ENCODE results near the gene NAPA.

The NAPA gene

DNA sequence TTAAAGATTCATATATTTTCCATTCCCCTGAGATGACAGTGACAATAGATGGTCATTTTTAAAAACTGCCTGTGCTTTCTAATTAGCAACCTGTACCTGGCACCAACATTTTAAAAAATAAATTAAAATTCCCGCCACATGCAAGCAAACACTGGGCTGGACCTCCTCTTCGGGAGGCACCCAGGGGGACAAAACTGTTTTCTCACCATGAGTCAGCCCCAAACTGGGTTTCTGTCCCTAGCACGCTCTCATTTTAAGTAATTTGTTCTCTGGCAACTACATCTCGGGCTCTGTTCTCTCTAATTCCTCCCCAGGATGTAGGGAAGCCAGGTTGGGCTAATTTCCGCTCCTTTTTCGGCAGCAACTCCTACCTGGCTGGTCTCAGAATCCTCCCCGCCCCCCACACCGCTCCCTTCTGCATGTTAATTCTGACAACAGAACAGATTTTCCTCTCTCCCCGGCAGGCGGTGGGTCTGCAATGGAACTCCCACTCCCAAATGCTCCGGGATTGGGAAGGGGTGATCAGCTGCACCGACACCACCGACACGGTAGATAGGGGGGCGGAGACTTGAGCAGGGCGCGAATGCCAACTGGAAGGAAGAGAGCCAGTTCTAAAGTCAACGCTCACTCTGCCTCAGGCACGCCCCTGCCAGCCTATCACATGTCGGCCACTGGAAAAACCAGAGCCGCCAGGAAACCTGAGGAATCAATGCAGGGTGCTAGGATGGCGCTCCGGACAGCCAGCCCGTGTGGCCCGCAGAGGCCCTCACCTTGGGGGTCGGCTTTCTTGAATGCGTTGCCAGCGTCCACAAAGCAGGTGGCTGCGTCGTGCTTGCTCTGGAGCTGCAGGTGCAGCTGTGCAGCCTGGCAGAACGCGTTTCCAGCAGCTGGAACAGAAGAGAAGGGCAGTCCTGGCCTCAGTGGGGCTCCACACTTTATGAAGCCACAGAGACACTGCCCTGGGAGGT is 14.7 kb downstream of the NAPA start:
- Histone ChIP-seq H3K27me3 (replicated peaks) (no peaks in the 10 kb centered on the region), H3K4me3 (ENCODE audit: low read depth, low read length) (no peak overlapping the region), H3K36me3 (replicated peaks) (peaks cover 51% of the 10 kb centered on the region), H3K27ac (no peak overlapping the region)
- TF ChIP-seq, protein P1, sequence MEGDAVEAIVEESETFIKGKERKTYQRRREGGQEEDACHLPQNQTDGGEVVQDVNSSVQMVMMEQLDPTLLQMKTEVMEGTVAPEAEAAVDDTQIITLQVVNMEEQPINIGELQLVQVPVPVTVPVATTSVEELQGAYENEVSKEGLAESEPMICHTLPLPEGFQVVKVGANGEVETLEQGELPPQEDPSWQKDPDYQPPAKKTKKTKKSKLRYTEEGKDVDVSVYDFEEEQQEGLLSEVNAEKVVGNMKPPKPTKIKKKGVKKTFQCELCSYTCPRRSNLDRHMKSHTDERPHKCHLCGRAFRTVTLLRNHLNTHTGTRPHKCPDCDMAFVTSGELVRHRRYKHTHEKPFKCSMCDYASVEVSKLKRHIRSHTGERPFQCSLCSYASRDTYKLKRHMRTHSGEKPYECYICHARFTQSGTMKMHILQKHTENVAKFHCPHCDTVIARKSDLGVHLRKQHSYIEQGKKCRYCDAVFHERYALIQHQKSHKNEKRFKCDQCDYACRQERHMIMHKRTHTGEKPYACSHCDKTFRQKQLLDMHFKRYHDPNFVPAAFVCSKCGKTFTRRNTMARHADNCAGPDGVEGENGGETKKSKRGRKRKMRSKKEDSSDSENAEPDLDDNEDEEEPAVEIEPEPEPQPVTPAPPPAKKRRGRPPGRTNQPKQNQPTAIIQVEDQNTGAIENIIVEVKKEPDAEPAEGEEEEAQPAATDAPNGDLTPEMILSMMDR (IDR thresholded peaks at IDR 0.05; ENCODE audit: low read depth, low read length, missing control alignments): no peak
- DNase-seq: no peak
- in situ Hi-C loops (cut with HindIII; ENCODE audit: low pct_ligation_motif_present, low sequenced_read_pairs): no loop called here

DNA sequence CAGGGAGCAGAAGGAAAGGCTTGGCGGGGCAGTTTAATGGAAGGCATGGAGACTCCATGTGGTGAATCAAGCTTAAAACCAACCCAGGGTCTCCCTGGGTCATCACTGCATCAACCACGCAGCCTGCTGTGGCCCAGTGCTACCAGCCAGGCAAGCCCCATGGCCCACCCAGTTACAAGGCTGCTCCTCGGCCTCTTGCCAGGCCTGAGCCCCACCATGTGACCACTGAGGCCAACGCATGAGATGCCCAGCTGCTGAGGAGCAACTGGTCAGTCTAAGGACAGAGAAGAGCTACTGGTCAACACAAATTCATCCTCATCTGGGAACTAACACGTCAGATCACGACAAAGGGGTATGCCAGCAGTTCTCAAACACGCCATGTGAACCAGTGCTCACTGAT is 15.5 kb downstream of the NAPA start:
- H3K36me3 ChIP-seq (replicated peaks): peaks cover 51% of the 10 kb centered on the region
- no peak for DNase-seq
- H3K27ac ChIP-seq: no peak overlapping the region
- no peaks in the 10 kb centered on the region for H3K27me3 ChIP-seq (replicated peaks)
- in situ Hi-C loops (cut with HindIII; ENCODE audit: low pct_ligation_motif_present, low sequenced_read_pairs): no loop called here
- no peak overlapping the region for H3K4me3 ChIP-seq (ENCODE audit: low read depth, low read length)
- TF ChIP-seq, protein P1 (IDR thresholded peaks at IDR 0.05; ENCODE audit: low read depth, low read length, missing control alignments): no peak

DNA sequence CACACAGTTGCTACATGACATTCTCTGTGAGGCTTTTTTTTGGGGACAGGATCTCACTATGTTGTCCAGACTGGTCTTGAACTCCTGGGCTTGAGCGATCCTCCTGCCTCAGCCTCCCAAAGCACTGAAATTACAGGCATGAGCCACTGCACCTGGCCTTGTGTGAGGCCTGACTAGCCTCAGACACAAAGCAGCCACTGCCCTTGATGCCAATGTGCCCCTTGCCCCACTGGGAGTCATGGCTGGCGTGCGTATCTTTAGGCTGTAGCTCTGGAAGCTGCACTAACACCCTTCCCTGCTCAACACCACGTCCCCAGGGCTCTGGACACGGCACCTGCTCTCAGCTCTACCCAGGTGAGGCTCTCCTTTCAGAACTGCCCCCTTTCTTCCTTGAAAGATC is 16.3 kb downstream of the NAPA start:
- no peak overlapping the region for H3K4me3 ChIP-seq (ENCODE audit: low read depth, low read length)
- H3K27ac ChIP-seq: no peak overlapping the region
- DNase-seq: no peak
- H3K36me3 ChIP-seq (replicated peaks): peaks cover 51% of the 10 kb centered on the region
- H3K27me3 ChIP-seq (replicated peaks): no peaks in the 10 kb centered on the region
- TF ChIP-seq, protein P1 (IDR thresholded peaks at IDR 0.05; ENCODE audit: low read depth, low read length, missing control alignments): no peak
- in situ Hi-C loops (cut with HindIII; ENCODE audit: low pct_ligation_motif_present, low sequenced_read_pairs): no loop called here

DNA sequence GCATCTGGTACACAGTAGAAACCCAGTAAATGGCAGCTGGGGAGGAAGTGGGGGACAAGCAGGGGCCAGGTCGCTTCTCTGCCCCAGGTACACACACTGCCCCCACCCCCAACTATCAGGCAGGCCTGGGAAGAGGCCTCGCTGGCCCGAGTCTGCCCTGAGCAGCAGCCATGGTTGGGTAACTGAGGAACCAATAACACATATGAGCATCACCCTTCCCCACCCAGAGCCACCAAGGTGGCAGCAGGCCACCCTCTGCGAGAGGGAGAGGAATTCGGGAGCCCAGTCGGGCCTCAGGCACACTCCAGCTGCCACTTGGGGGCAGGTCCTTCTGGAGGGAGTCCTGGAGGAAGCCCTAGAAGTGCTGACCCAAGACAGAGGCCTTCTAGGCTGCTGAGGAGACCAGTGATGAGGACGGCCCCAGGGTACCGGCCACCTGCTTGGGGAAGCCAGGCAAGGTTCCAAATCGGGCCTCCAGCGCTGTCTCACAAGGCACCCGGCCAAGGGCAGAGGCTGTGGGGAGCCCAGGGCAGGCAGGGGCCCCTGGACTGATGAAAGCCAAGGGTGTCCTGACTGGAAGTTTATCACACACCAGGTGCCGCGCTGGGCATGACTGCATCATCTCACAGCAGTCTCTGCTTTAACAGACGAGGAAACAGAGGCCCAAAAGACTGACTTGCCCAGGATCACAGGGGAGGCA is 16.9 kb downstream of the NAPA start:
- in situ Hi-C loops (cut with HindIII; ENCODE audit: low pct_ligation_motif_present, low sequenced_read_pairs): no loop called here
- Histone ChIP-seq H3K36me3 (replicated peaks) (peaks cover 53% of the 10 kb centered on the region), H3K27ac (no peak overlapping the region), H3K27me3 (replicated peaks) (no peaks in the 10 kb centered on the region), H3K4me3 (ENCODE audit: low read depth, low read length) (no peak overlapping the region)
- DNase-seq: no peak
- TF ChIP-seq, protein P1 (IDR thresholded peaks at IDR 0.05; ENCODE audit: low read depth, low read length, missing control alignments): no peak

DNA sequence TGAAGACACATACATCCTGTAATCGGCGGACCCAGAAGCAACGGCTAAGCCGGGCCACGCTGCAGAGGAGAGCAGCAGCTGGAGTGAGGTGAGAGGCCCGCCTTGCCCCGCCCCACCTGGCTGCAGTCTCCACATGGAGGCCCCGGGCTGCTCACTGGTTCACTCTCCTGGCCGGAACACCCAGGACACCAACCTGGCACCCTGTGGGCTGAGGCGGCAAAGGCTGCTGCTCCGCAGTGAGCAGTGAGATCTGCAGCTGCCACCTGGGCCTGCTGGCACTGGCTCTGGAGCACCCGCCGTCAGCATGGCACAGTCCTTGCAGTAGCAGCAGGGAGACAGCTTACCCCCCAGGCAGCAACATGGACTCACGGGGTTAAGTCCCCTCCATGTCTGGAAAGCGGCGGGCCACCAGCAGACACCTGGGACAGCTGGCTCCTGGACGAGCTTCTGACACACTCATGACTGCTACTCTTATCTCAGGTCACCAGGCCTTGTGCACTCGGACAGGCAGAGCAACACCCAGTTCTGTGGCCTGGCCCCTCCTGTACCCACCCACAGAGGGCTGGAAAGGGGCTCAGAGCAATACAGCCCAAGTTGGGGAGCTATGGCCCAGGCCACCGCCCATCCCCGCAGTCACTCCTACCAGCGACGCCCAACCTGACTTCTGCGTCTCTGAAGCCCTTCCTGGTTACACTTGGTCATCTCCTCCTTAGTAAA is 17.7 kb downstream of the NAPA start:
- H3K36me3 ChIP-seq (replicated peaks): peaks cover 52% of the 10 kb centered on the region
- in situ Hi-C loops (cut with HindIII; ENCODE audit: low pct_ligation_motif_present, low sequenced_read_pairs): no loop called here
- TF ChIP-seq, protein P1 (IDR thresholded peaks at IDR 0.05; ENCODE audit: low read depth, low read length, missing control alignments): no peak

More for the DNA sequence above, 17.7 kb downstream of the NAPA start:
- H3K27ac ChIP-seq: no peak overlapping the region
- H3K27me3 ChIP-seq (replicated peaks): no peaks in the 10 kb centered on the region
- no peak for DNase-seq
- H3K4me3 ChIP-seq (ENCODE audit: low read depth, low read length): no peak overlapping the region

Data from brain microvascular endothelial cell (primary cell).